Gastroesophageal sphincter (tissue), 4 donors: ENCODE measurements around the gene ARHGEF38. TPM values are rescaled to one million over a fixed set of nuclear protein-coding genes. Genes with fewer than 3 reads are reported as not detected.

ENCODE experiments used
- ATAC-seq: fragments of 150-250 bp; one replicate; pipeline ENCODE4 v1.9.1; 2016; ENCODE audit warnings: mild to moderate bottlenecking, moderate library complexity
- H3K27ac ChIP-seq, 4 donors: fragments of 200-600 bp; sonication (generic) in 3 of 4; 1 replicate in 3 of 4; 2 replicates in 1 of 4; pipeline ENCODE4 v1.5.1; 2016 to 2019
- H3K27me3 ChIP-seq: fragments of 200-600 bp; sonication (generic); one replicate; pipeline ENCODE4 v1.5.1; 2019
- H3K36me3 ChIP-seq, 2 donors: fragments of 200-600 bp; sonication (generic); one replicate each; pipeline ENCODE4 v1.5.1; 2019; ENCODE audit warnings: control low read depth in 1 of 2
- H3K4me1 ChIP-seq, 3 donors: fragments of 200-600 bp; sonication (generic); 1 replicate in 2 of 3; 2 replicates in 1 of 3; pipeline ENCODE4 v1.5.1; 2016 to 2019; ENCODE audit warnings: control low read depth in 2 of 3
- H3K4me3 ChIP-seq, 2 donors: fragments of 200-600 bp; sonication (generic); one replicate each; pipeline ENCODE4 v1.5.1; 2019; ENCODE audit warnings: mild to moderate bottlenecking in 1 of 2, moderate library complexity in 1 of 2
- H3K9me3 ChIP-seq, 3 donors: fragments of 200-600 bp; sonication (generic); one replicate each; pipeline ENCODE4 v1.5.1; 2017 to 2019; ENCODE audit warnings: control low read depth in 2 of 3
- EP300 ChIP-seq: sonication (generic); formaldehyde crosslinking; IDR thresholded peaks from one replicate; pipeline ENCODE4 v1.6.1; 2017; ENCODE audit warnings: antibody characterized with exemption, mild to moderate bottlenecking
- POLR2A ChIP-seq, 2 donors: fragments of 450-650 bp; IDR thresholded peaks; one replicate each; pipeline ENCODE4 v1.6.1; 2017; ENCODE audit warnings: antibody characterized with exemption in 2 of 2, mild to moderate bottlenecking in 2 of 2, moderate library complexity in 1 of 2
- POLR2AphosphoS5 ChIP-seq: sonication (generic); formaldehyde crosslinking; IDR thresholded peaks from one replicate; pipeline ENCODE4 v1.6.1; 2017; ENCODE audit warnings: antibody characterized with exemption
- WGBS, 2 donors: methylation state at CpG; one replicate each; pipeline ENCODE4 v1.1.5; 2018; ENCODE audit warnings: low coverage in 1 of 2; 5-methylcytosine and 5-hydroxymethylcytosine counted together
- total RNA-seq, 4 donors: library from RNA; depleted of rRNA; stranded (reverse); fragments of >200 nt; gene quantifications; one replicate each; pipeline ENCODE4 v1.1.0, GENCODE V29; 2016
- TF ChIP-seq, protein P1 (sequence below), 4 experiments: fragments of 200-600 bp in 2 of 4; fragments of 450-650 bp in 2 of 4; sonication (generic) in 1 of 4; IDR thresholded peaks; one replicate each; pipeline ENCODE4 v1.5.1; 2017 to 2019; ENCODE audit warnings: antibody characterized with exemption in 4 of 4, mild to moderate bottlenecking in 2 of 4, moderate library complexity in 2 of 4

ARHGEF38 gene
- total RNA-seq, 4 donors from 2014 or later = 0.25 TPM; not detected in 3

DNA sequence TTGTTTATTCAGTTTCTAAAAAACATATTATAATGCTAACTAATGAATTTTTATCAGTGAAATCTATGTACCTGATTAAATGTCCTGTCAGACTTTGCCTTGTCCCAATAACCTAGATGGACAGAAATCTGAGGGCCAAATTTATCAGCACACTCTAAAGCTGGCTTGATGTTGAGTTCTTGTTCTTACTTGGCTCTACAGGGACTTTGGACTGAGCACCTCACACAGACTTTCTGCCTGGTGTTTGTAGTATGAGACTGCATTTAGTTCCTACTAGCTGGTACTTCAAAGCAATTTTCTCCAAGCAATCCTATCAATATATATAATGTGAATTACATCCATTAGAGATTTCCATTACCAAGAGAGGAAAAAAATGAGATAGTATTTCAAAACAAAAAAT is 118.3 kb downstream of the ARHGEF38 start:
- no peak for TF ChIP-seq EP300
- no peak for TF ChIP-seq POLR2A (IDR thresholded peaks at IDR 0.05)
- TF ChIP-seq POLR2AphosphoS5 = no peak
- TF ChIP-seq, protein P1, sequence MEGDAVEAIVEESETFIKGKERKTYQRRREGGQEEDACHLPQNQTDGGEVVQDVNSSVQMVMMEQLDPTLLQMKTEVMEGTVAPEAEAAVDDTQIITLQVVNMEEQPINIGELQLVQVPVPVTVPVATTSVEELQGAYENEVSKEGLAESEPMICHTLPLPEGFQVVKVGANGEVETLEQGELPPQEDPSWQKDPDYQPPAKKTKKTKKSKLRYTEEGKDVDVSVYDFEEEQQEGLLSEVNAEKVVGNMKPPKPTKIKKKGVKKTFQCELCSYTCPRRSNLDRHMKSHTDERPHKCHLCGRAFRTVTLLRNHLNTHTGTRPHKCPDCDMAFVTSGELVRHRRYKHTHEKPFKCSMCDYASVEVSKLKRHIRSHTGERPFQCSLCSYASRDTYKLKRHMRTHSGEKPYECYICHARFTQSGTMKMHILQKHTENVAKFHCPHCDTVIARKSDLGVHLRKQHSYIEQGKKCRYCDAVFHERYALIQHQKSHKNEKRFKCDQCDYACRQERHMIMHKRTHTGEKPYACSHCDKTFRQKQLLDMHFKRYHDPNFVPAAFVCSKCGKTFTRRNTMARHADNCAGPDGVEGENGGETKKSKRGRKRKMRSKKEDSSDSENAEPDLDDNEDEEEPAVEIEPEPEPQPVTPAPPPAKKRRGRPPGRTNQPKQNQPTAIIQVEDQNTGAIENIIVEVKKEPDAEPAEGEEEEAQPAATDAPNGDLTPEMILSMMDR (IDR thresholded peaks at IDR 0.05) = no peak
- Histone ChIP-seq H3K27me3 (no peaks in the 10 kb centered on the region), H3K9me3 (no peaks in the 10 kb centered on the region), H3K36me3 (no peaks in the 10 kb centered on the region), H3K4me3 (no peak overlapping the region), H3K4me1 (no peaks in the 10 kb centered on the region), H3K27ac (no peak overlapping the region)
- ATAC-seq = no peak

DNA sequence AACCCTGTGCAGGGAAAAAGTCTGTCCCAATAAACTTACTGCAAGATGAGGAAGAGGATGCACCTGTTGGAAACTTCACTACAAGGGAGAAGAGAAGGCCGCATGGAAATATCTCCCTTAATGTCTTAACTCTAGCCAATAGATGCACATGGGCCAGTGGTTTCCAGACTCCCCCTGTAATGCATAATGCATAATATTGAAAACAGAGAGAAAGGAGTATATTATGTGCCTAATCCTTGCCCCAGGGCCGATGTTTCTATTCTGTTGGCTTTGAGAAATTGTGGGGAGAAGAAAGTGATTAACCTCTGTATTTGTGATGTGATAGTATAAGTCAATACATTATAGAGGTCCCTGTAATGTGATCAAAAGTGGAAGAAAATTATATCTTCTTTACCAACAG is 118.9 kb downstream of the ARHGEF38 start:
- no peak overlapping the region for H3K27ac ChIP-seq
- 57 to 76% methylated on average over 1 to 2 of the region's 2 CpGs for WGBS, 2 donors
- H3K4me1 ChIP-seq = no peaks in the 10 kb centered on the region
- H3K9me3 ChIP-seq = no peaks in the 10 kb centered on the region
- H3K36me3 ChIP-seq = no peaks in the 10 kb centered on the region
- TF ChIP-seq POLR2AphosphoS5 (no peak), POLR2A (IDR thresholded peaks at IDR 0.05) (no peak), EP300 (no peak)
- TF ChIP-seq, protein P1 (IDR thresholded peaks at IDR 0.05) = no peak
- no peaks in the 10 kb centered on the region for H3K27me3 ChIP-seq
- no peak for ATAC-seq
- H3K4me3 ChIP-seq = no peak overlapping the region

DNA sequence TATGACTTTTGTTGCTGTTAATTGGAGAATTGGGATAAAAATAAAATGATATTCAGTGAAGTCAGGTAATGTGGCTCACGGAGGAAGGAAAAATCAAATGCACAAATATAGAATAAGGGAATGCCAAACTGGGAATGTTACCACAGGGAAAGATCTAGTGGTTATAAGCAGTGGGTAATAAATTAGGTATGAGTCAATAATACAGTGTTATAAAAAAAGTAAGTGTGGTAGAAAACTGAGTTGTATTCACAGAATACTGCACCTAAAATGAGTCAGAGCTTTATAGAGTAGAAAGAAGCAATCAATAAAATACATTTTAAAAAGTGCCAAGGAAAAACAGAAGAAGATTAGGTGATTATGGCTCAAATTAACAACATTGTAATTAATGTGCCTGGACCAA is 121.6 kb downstream of the ARHGEF38 start:
- Histone ChIP-seq H3K36me3 (no peaks in the 10 kb centered on the region), H3K4me1 (no peaks in the 10 kb centered on the region), H3K4me3 (no peak overlapping the region), H3K9me3 (no peaks in the 10 kb centered on the region), H3K27ac (no peak overlapping the region), H3K27me3 (no peaks in the 10 kb centered on the region)
- WGBS, 2 donors = 75 to 77% methylated on average over 1 of the region's 1 CpG
- ATAC-seq = no peak
- TF ChIP-seq EP300 (no peak), POLR2AphosphoS5 (no peak), POLR2A (IDR thresholded peaks at IDR 0.05) (no peak)
- TF ChIP-seq, protein P1 (IDR thresholded peaks at IDR 0.05) = no peak

DNA sequence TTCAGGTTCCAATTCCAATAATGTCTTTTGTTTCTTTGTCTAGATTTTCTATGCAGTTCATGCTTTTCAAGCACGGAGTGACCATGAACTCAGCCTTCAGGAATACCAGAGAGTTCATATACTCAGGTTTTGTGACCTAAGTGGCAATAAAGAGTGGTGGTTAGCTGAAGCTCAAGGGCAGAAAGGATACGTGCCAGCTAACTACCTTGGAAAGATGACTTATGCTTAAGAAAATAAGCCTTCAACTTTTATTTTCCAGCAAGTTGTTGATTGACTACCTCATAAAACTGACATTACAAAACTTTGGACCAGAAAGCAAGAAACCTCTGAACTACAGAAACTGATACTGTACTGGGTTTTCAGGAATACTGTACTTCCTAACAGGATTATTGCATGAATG is 125.3 kb downstream of the ARHGEF38 start:
- Histone ChIP-seq H3K27me3 (no peaks in the 10 kb centered on the region), H3K4me1 (no peaks in the 10 kb centered on the region), H3K9me3 (no peaks in the 10 kb centered on the region), H3K4me3 (no peak overlapping the region), H3K27ac (no peak overlapping the region), H3K36me3 (peaks cover 0 to 15% of the 10 kb centered on the region in 2 donors)
- TF ChIP-seq, protein P1 (IDR thresholded peaks at IDR 0.05) = no peak
- no peak for TF ChIP-seq POLR2AphosphoS5
- no peak for ATAC-seq
- 79% methylated on average over 2 of the region's 2 CpGs for WGBS, 2 donors

DNA sequence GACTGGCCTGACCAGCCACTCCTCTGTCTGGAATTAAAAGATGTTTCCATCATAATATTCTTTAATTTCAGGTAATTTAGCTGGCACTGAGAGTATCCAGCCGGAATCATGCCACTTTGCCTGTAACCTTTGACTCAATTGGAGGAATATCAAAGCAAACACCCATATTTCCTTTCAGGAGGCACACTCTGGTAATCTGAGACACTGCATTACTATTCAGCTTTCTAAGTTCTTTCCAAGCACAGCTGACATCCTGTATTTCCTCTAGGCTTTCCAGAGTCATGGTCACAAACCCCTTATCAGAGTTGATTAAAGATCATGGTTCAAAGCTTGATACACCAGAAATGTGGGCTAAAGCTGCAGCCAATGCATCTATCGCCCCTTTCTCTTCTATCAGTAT is 126.8 kb downstream of the ARHGEF38 start:
- no peaks in the 10 kb centered on the region for H3K27me3 ChIP-seq
- no peak for TF ChIP-seq POLR2AphosphoS5
- TF ChIP-seq, protein P1 (IDR thresholded peaks at IDR 0.05) = no peak
- TF ChIP-seq EP300 = no peak
- TF ChIP-seq POLR2A (IDR thresholded peaks at IDR 0.05) = no peak
- no peak for ATAC-seq
- no peaks in the 10 kb centered on the region for H3K4me1 ChIP-seq
- H3K36me3 ChIP-seq = peaks cover 0 to 21% of the 10 kb centered on the region in 2 donors
- no peak overlapping the region for H3K27ac ChIP-seq
- 65 to 75% methylated on average over 2 of the region's 2 CpGs for WGBS, 2 donors
- H3K4me3 ChIP-seq = no peak overlapping the region
- H3K9me3 ChIP-seq = no peaks in the 10 kb centered on the region
